GM12892 (cell line): ENCODE results near the gene LRPAP1.

Experiments
- POLR2AphosphoS5 ChIP-seq: IDR thresholded peaks from 2 replicates; pipeline ENCODE4 v1.6.1; 2011; ENCODE audit warnings: low read depth, low read length, control low read depth
- TAF1 ChIP-seq: IDR thresholded peaks from 2 replicates; pipeline ENCODE4 v1.6.1; 2011; ENCODE audit warnings: low read depth, mild to moderate bottlenecking, control low read depth, low read length, borderline replicate concordance

DNA sequence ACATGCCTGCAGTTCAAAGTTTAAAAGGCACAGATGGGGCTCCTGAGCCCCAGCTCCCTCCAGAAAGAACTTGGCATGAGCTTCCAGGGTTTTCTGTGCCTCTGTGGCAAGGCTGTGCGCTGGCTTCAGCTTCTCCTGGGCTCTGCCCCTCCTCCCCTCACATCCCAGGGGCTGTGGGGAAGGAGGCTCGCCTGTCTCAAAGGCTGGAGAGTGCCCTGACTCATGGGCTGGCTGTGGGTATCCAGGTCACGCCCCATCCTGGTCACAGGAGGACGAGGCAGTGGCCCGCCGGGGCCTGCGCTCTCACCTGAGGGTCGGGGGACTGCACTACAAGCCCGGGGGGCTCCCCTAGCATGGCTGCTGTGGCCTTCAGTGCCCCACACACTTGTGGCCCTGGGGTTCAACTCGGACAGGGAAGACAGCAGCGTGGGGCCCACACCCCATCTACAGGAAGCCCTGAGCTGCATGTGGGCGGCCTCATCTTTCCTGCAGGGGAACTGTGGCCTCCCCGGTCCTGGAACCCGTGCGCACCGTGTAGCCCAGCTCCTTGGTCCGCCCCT is 17.9 kb downstream of the LRPAP1 start:
- TF ChIP-seq TAF1, result no peak
- TF ChIP-seq POLR2AphosphoS5, result no peak
